ENCODE measurements around the gene RHOT2. TPM values are rescaled to one million over a fixed set of nuclear protein-coding genes. Genes with fewer than 3 reads are reported as not detected.

RHOT2 gene
- total RNA-seq, 1 experiment from 2014 or later = 143 TPM

DNA sequence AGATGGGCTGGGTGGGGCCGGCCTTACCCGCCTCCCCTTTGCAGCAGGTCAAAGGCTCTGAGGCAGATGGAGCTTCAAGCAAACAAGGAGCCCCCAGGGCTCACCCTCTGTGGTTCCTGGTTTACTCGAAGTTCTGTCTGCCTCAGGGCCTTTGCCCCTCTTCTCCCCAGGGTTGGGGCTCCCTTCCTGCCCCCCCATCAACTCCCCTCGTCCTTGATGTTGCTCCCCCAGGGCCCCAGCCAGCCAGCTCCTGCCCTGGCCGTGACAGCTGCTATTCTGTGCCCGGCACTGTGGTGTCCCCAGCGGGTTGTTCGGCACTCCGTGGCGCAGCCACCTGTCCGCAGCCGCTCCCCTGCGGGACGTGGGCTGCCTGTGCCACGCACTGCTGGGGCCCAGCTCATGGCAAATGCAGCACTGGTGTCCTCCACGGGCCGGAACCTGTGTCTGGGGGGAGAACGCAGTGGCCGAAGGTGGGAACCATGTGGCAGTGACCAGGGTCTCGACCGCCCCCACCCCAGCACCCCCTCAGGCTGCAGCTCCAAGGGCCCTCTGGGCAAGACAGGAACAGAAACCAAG is 42.7 kb downstream of the RHOT2 start:
- no peaks in the 10 kb centered on the region for H4K20me1 ChIP-seq (ENCODE audit: insufficient read depth)
- no peak overlapping the region for H3K4me3 ChIP-seq
- H3K79me2 ChIP-seq (ENCODE audit: low read depth) = no peaks in the 10 kb centered on the region
- DNase-seq = no peak
- H2AFZ ChIP-seq = no peak overlapping the region
- ChIA-PET POLR2A (ENCODE audit: unreplicated experiment) (no interaction called here), CTCF (no interaction called here)
- H3K36me3 ChIP-seq (ENCODE audit: low read depth) = no peaks in the 10 kb centered on the region
- TF ChIP-seq EZH2 (IDR thresholded peaks at IDR 0.05; ENCODE audit: low read depth) = no peak
- TF ChIP-seq, protein P1, sequence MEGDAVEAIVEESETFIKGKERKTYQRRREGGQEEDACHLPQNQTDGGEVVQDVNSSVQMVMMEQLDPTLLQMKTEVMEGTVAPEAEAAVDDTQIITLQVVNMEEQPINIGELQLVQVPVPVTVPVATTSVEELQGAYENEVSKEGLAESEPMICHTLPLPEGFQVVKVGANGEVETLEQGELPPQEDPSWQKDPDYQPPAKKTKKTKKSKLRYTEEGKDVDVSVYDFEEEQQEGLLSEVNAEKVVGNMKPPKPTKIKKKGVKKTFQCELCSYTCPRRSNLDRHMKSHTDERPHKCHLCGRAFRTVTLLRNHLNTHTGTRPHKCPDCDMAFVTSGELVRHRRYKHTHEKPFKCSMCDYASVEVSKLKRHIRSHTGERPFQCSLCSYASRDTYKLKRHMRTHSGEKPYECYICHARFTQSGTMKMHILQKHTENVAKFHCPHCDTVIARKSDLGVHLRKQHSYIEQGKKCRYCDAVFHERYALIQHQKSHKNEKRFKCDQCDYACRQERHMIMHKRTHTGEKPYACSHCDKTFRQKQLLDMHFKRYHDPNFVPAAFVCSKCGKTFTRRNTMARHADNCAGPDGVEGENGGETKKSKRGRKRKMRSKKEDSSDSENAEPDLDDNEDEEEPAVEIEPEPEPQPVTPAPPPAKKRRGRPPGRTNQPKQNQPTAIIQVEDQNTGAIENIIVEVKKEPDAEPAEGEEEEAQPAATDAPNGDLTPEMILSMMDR (conservative IDR thresholded peaks at IDR 0.05) = no peak
- H3F3A ChIP-seq (ENCODE audit: insufficient read depth, low read depth) = peaks cover 30% of the 10 kb centered on the region
- intact Hi-C loops (cut with micrococcal nuclease; ENCODE audit: unreplicated experiment) = loop anchor here (5.0 kb wide), 1 partner anchor 262 kb away; the partner anchor contains the start of gene LMF1
- H3K27me3 ChIP-seq (ENCODE audit: insufficient read depth, low read depth) = peaks cover 46% of the 10 kb centered on the region
- BruUV-seq (replicated peaks) = no TSS peak
- H3K4me2 ChIP-seq = no peak overlapping the region
- H3K4me1 ChIP-seq (replicated peaks; ENCODE audit: insufficient read depth) = peaks cover 25% of the 10 kb centered on the region
- no peaks in the 10 kb centered on the region for H3K9me2 ChIP-seq (ENCODE audit: insufficient read depth)
- H3K9me3 ChIP-seq (ENCODE audit: insufficient read depth, low read depth) = no peaks in the 10 kb centered on the region
- H3K27ac ChIP-seq = no peak overlapping the region

DNA sequence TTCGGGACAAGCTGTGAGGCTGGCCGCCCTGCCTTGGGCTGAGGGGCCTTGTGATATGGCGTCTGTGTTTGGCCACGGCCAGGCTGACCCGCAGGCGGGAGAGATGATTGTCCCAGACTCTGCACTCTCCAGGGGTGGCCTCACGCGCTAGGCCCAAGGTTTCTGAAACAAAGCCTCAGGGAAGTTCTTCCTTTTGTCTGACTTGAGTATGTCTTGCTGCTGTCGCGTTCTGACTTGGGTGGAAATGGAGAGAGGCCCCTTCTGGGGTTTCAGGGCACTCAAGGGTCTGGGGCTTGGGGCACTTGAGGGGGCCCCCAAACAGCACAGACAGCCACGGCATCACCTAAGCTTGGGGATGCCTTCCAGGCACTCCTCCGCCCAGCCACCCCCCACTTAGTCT is 43.2 kb downstream of the RHOT2 start:
- no peaks in the 10 kb centered on the region for H3K9me3 ChIP-seq (ENCODE audit: insufficient read depth, low read depth)
- H2AFZ ChIP-seq = no peak overlapping the region
- H3K36me3 ChIP-seq (ENCODE audit: low read depth) = no peaks in the 10 kb centered on the region
- no peaks in the 10 kb centered on the region for H3K79me2 ChIP-seq (ENCODE audit: low read depth)
- CTCF ChIA-PET = no interaction called here
- peaks cover 32% of the 10 kb centered on the region for H3F3A ChIP-seq (ENCODE audit: insufficient read depth, low read depth)
- H3K4me1 ChIP-seq (replicated peaks; ENCODE audit: insufficient read depth) = peaks cover 29% of the 10 kb centered on the region
- DNase-seq = no peak
- no peaks in the 10 kb centered on the region for H3K9me2 ChIP-seq (ENCODE audit: insufficient read depth)
- TF ChIP-seq, protein P1 (conservative IDR thresholded peaks at IDR 0.05) = no peak
- TF ChIP-seq EZH2 (IDR thresholded peaks at IDR 0.05; ENCODE audit: low read depth) = no peak
- H3K27ac ChIP-seq = no peak overlapping the region
- BruUV-seq (replicated peaks) = no TSS peak
- H3K4me3 ChIP-seq = no peak overlapping the region
- POLR2A ChIA-PET (ENCODE audit: unreplicated experiment) = no interaction called here
- no peak overlapping the region for H3K4me2 ChIP-seq
- H3K27me3 ChIP-seq (ENCODE audit: insufficient read depth, low read depth) = peaks cover 46% of the 10 kb centered on the region
- intact Hi-C loops (cut with micrococcal nuclease; ENCODE audit: unreplicated experiment) = loop anchor here (5.0 kb wide), 1 partner anchor 261 kb away; the partner anchor contains the start of gene LMF1
- no peaks in the 10 kb centered on the region for H4K20me1 ChIP-seq (ENCODE audit: insufficient read depth)

DNA sequence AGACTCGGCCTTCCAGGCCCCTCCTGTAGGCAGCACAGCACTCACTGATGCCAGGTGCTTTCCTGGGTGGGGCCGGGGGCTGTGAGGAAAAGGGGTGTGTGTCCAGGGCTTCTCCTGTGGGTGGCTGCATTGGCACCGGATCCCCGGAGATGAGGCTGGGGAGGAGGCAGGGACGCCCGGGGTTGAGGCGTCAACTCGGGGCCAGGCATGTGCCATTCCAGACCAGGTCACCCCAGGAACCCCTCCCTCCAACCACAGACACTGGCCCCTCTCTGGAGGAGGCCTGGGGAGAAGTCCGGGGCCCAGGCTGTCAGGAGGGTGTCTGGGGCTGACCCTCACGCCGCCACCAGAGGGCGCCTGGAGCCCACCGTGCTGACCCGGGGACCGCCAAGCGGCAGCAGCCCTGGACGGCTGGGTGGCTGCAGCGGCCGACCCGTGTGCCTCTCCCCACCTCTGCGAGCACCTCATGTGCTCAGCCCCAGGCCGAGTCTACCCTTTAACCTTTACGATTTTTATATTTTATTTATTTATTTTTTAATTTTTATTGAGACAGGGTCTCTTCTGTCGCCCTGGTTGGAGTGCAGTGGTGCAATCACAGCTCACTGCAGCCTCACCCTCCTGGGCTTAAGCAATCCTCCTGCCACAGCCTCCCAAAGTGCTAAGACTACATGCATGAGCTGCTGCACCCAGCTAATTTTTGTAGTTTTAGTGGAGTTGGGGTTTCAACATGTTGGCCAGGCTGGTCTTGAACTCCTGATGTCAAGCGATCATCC is 43.8 kb downstream of the RHOT2 start:
- ChIA-PET POLR2A (ENCODE audit: unreplicated experiment) (interaction anchor here (0.6 to 1.0 kb wide), 4 partner anchors 17 to 84 kb away, joined by 3 to 6 read pairs (median 5); partner anchors contain the start of genes CHTF18, RPUSD1 and WDR24), CTCF (interaction anchor here (0.5 to 1.5 kb wide), 10 partner anchors 10 to 391 kb away, joined by 3 to 17 read pairs (median 4); partner anchors contain the start of genes CHTF18, MSLN and RPUSD1)
- DNase-seq = peak in 1 of 2 experiments; percentile 87
- no peaks in the 10 kb centered on the region for H3K9me3 ChIP-seq (ENCODE audit: insufficient read depth, low read depth)
- no peak for TF ChIP-seq EZH2 (IDR thresholded peaks at IDR 0.05; ENCODE audit: low read depth)
- TF ChIP-seq, protein P1 (conservative IDR thresholded peaks at IDR 0.05) = peak; percentile 90
- BruUV-seq (replicated peaks) = no TSS peak
- peaks cover 35% of the 10 kb centered on the region for H3F3A ChIP-seq (ENCODE audit: insufficient read depth, low read depth)
- peaks cover 6% of the 10 kb centered on the region; the same call in 1 of the 2 replicates for H4K20me1 ChIP-seq (ENCODE audit: insufficient read depth)
- intact Hi-C loops (cut with micrococcal nuclease; ENCODE audit: unreplicated experiment) = loop anchor here (1.0 to 5.0 kb wide), 4 partner anchors 74 to 391 kb away; partner anchors contain the start of gene LMF1
- peak overlapping the region; percentile 38; the same call in 1 of the 2 replicates for H3K4me2 ChIP-seq
- peaks cover 4% of the 10 kb centered on the region; the same call in 1 of the 2 replicates for H3K79me2 ChIP-seq (ENCODE audit: low read depth)
- no peaks in the 10 kb centered on the region for H3K36me3 ChIP-seq (ENCODE audit: low read depth)
- H2AFZ ChIP-seq = no peak overlapping the region
- peak overlapping the region; percentile 71; the same call in 1 of the 2 replicates for H3K27ac ChIP-seq
- H3K27me3 ChIP-seq (ENCODE audit: insufficient read depth, low read depth) = peaks cover 40% of the 10 kb centered on the region
- H3K4me3 ChIP-seq = no peak overlapping the region
- peaks cover 35% of the 10 kb centered on the region for H3K4me1 ChIP-seq (replicated peaks; ENCODE audit: insufficient read depth)
- no peaks in the 10 kb centered on the region for H3K9me2 ChIP-seq (ENCODE audit: insufficient read depth)

Data from PC-9 (cell line).